HG02981 (cell line): ENCODE results near the gene DMKN.
A peak's percentile ranks its signal among the peaks of the same experiment; 100 is the strongest.

ENCODE experiments used
- ATAC-seq: cut with Tn5 transposase; IDR thresholded peaks from one replicate; pipeline ENCODE4 v1.9.1; 2021; ENCODE audit warnings: mild to moderate bottlenecking, moderate library complexity; ENCODE audit not compliant: unreplicated experiment

The DMKN gene

DNA sequence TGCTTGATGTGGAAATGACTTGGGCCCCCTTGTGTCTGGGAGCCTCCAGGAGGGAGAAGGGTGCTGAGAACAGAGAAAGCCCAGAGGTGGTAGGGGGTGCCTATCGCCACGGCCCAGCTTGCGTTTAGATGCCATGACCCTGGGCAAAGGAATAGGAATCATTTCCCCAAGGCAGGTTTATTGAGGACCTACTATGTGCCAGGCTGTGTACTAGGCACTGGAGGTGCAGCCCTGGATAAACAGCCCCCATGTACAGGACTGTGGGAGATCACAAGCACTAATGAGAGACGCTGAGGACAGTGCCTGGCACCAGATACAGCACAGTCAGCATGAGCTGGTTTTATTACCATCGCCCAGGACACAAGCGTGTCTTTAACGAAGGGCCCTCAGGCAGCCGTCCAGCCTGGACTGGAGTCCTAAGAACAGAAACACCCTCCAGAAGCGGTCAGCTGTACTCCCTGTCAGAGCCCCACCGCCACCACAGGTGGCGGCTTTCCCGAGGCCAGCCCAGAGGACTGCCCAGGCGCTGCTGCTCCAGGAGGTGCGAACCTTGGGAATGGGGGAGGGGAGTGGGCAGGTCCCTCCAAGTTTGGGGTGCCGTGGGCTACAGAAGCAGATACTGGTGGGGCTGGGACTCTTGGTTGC, 36.6 kb upstream of the DMKN start:
- no peak for ATAC-seq

DNA sequence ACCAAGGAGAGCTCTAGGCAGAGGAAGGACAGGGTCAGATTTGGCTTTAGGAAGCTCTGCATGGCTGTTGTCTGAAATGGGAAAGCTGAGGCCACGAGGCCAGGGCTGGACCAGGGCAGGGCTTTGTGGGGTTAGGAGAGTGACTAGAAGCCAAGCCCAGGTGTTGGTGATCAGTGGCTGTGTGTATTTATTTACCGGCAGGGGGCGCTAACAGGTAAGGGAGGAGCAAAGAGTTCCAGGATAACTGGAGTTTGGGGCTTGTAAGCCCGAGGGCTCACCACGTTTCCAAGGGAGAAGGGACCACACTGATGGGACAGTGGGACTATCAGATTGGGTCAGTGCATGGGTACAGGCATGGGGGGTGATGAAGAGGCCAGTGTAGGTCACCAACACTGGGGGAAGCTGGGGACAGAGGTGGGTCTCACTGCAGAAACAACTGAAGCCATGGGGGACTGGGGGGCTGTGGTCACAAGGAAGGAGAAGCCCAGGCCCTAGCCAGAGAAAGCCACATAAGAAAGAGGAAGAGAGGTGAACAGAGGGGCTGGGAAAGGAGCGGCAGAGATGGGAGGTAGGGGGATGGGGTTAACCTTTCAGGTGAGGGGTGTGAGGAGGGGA, 35.8 kb upstream of the DMKN start:
- no peak for ATAC-seq

DNA sequence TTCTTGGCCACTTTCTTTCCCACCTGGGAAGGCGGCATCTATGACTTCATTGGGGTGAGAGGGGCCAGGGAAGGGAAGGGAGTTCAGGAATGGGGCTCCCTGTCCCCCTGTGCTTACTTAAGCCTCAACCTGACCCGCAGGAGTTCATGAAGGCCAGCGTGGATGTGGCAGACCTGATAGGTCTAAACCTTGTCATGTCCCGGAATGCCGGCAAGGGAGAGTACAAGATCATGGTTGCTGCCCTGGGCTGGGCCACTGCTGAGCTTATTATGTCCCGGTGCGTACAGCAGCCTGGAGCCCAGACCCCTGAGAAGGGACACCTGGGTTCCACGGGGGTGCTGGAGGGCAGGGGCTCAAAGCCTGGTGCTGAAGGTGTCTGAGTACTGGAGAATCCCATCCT, 33.1 kb upstream of the DMKN start:
- no peak for ATAC-seq

- peak; percentile 29 for ATAC-seq
Measured at GRCh38 chr19:35545855-35546381, 32.5 kb upstream of the DMKN start.

GRCh38 chr19:35545001-35545854, 31.8 kb upstream of the DMKN start, which contains the start of gene TMEM147:
TMEM147 (plus strand) TSS chr19:35545626; CDS start chr19:35545740, 114 bp downstream.
- ATAC-seq, result peak; percentile 72

- no peak for ATAC-seq
Measured at GRCh38 chr19:35544110-35544802, 30.8 kb upstream of the DMKN start.

DNA sequence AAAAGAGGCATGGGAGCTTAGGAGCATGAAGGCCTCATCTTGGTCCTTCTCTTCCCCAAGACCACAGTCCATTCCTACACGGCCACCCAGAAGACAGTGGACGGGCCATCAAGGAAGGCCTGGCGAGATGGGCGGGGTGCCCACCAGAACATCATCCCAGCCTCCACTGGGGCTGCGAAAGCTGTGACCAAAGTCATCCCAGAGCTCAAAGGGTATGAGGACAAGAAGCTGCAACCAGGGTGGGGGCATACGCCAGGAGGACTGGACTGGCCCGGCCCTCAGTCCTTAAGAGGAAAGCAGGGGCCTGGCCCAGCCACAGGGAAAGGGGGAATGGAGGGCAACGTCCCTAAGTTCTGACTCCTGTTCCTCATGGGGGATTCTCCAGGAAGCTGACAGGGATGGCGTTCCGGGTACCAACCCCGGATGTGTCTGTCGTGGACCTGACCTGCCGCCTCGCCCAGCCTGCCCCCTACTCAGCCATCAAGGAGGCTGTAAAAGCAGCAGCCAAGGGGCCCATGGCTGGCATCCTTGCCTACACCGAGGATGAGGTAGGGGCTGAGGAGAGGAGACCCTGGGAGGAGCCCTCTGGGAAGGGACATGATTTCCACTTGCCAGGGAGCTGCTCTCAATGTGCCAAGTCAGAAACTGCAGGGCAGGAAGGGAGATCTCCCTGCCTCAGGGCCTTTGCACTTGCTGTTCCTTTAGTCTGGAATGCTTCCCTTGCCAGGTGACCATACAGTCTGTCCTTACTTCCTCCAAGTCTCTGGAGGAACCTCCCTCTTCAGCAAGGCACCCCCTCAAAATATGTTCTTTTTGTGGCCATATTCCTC, 30.0 kb upstream of the DMKN start:
- ATAC-seq, result no peak

DNA sequence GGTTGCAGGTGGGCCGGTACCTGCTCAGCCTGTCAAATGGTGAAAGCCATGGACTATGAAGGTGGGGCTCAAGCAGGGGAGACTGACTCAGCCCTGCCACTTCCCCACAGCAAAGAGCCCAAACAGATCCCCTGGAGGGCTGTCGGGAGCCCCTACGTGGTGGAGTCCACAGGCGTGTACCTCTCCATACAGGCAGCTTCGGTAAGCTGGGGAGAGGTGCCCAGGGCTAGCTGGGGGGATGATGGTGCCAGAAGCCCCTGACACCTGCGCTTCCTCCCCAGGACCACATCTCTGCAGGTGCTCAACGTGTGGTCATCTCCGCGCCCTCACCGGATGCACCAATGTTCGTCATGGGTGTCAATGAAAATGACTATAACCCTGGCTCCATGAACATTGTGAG, 28.8 kb upstream of the DMKN start:
- ATAC-seq, result no peak

GRCh38 chr19:35540356-35540927, 27.0 kb upstream of the DMKN start:
- ATAC-seq, result no peak

GRCh38 chr19:35539850-35540249, 26.4 kb upstream of the DMKN start:
- ATAC-seq, result no peak

- ATAC-seq, result no peak
Measured at GRCh38 chr19:35539314-35539713, 25.9 kb upstream of the DMKN start.

DNA sequence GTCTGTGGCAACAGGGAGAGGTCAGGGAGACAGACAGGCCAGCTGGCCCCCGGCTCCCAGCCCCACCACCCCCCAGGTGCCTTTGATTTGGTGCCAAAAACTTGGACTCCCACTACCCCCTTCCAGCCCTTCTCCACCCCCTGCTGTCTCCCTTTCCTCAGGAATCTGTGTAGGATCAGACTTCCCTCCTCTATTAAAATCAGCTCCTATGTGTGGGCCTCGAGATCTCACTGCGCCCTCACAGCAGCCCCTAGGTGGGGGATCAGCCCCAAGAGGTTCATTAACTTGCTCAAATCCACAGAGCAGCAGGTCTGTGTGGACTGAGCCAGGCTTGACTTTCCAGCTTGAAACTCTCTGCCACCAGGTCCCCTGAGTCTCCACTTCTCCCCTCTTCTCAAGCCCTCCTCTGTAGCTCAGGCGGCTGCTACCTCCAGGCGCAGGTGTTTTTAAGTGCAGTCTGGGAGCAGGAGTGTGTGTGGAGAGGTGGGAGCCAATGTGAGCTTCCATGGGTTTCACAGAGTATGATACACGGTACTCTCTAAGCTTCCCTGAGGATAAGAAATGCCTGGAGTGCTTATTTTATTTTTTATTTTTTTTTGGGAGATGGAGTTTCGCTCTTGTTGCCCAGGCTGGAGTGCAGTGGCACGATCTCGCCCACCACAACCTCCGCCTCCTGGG, 21.5 kb upstream of the DMKN start:
- no peak for ATAC-seq

DNA sequence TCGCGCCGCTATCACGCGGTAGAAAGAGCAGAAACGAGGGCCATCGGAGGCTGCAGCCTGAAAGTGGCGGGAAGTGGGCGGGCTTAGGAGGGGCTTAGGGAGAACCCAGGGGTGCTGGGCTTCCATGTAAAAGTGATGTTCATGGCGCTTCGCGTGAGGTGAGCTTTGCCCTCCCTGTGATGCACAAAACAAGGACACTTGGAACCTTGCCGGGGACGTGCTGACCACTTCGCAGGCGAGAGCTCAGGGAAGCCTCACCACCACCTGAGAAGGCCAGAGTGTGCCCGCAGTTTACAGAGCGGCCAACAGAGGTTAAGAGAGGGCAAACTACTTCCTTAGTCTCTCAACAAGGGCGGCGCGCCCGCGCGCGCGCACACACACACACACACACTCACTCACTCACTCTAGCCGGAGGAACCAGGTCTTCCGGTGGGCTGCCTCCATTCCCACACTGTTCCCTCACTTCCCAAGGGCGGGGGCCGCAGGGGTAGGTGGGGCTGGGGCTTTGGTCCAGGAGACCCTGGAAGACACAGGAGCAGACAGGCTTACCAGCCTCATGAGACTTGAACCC, 20.5 kb upstream of the DMKN start:
- no peak for ATAC-seq

GRCh38 chr19:35533201-35533821, 19.9 kb upstream of the DMKN start, which contains the start of gene GAPDHS:
GAPDHS (plus strand) TSS chr19:35533456; CDS start chr19:35533528, 72 bp downstream.
- ATAC-seq, result no peak

GRCh38 chr19:35531291-35531690, 17.8 kb upstream of the DMKN start:
- ATAC-seq, result no peak

- no peak for ATAC-seq
Measured at GRCh38 chr19:35529241-35530218, 16.1 kb upstream of the DMKN start.
